Transverse colon (tissue), 4 donors: ENCODE measurements around the gene ATOH8. TPM values are rescaled to one million over a fixed set of nuclear protein-coding genes. Genes with fewer than 3 reads are reported as not detected.

Experiments used
- DNase-seq: peaks from one replicate; pipeline ENCODE4 v3.0.0-alpha.2; 2019
- H3K27ac ChIP-seq, 4 donors: fragments of 200-600 bp; sonication (generic); 2 replicates each; pipeline ENCODE4 v1.5.1; 2016 to 2018; ENCODE audit warnings: inconsistent platforms in 4 of 4
- H3K27me3 ChIP-seq: fragments of 200-600 bp; sonication (generic); 2 replicates; pipeline ENCODE4 v1.5.1; 2017; ENCODE audit warnings: inconsistent platforms
- H3K36me3 ChIP-seq, 4 donors: fragments of 200-600 bp; sonication (generic); 2 replicates each; pipeline ENCODE4 v1.5.1; 2017 to 2019; ENCODE audit warnings: inconsistent platforms in 4 of 4
- H3K4me1 ChIP-seq, 4 donors: fragments of 200-600 bp; sonication (generic); 2 replicates each; pipeline ENCODE4 v1.5.1; 2017 to 2020; ENCODE audit warnings: inconsistent platforms in 4 of 4
- H3K4me3 ChIP-seq, 4 donors: fragments of 200-600 bp; sonication (generic); 1 replicate in 1 of 4; 2 replicates in 3 of 4; pipeline versions ENCODE4 v1.5.1 to v1.6.1; 2017 to 2019; ENCODE audit warnings: inconsistent platforms in 4 of 4
- H3K9me3 ChIP-seq, 2 donors: fragments of 200-600 bp; sonication (generic); 2 replicates each; pipeline ENCODE4 v1.5.1; 2017 to 2019; ENCODE audit warnings: inconsistent platforms in 2 of 2
- CTCF ChIP-seq, 5 experiments: fragments of 200-600 bp in 3 of 5; fragments of 450-650 bp in 2 of 5; sonication (generic) in 3 of 5; IDR thresholded peaks; 1 replicate in 2 of 5; 2 replicates in 3 of 5; pipeline ENCODE4 v1.5.1; 2016 to 2017; ENCODE audit warnings: antibody characterized with exemption in 5 of 5, inconsistent platforms in 3 of 5, mild to moderate bottlenecking in 2 of 5, moderate library complexity in 1 of 5
- EP300 ChIP-seq: sonication (generic); formaldehyde crosslinking; IDR thresholded peaks from one replicate; pipeline ENCODE4 v1.6.1; 2017; ENCODE audit warnings: antibody characterized with exemption, low read depth
- POLR2A ChIP-seq: fragments of 450-650 bp; IDR thresholded peaks from one replicate; pipeline ENCODE4 v1.6.1; 2016; ENCODE audit warnings: antibody characterized with exemption, mild to moderate bottlenecking, moderate library complexity
- POLR2AphosphoS5 ChIP-seq, 3 donors: sonication (generic); formaldehyde crosslinking; IDR thresholded peaks; one replicate each; pipeline ENCODE4 v1.6.1; 2016; ENCODE audit warnings: antibody characterized with exemption in 3 of 3
- WGBS, 2 donors: methylation state at CpG; one replicate each; pipeline ENCODE4 v1.1.5; 2018; ENCODE audit warnings: low coverage in 1 of 2; 5-methylcytosine and 5-hydroxymethylcytosine counted together
- in situ Hi-C, 4 donors: fragments of 200-750 bp; cut with MboI; loops; one replicate each; pipeline versions ENCODE4 v1.15.0 to v1.15.1; 2017; ENCODE audit warnings: low sequenced_read_pairs in 3 of 4, low pct_ligation_motif_present in 1 of 4, low pct_unique_long_range_greater_than_20kb in 1 of 4
- intact Hi-C: fragments of 100-400 bp; cut with DNase I; formaldehyde crosslinking; loops from one replicate; pipeline ENCODE4 v1.15.1; 2023; ENCODE audit warnings: low total_unique reads
- total RNA-seq, 4 donors: library from RNA; depleted of rRNA; stranded (reverse); fragments of >200 nt; gene quantifications; one replicate each; pipeline ENCODE4 v1.1.0, GENCODE V29; 2016

ATOH8 gene
- 10 to 100 TPM in 3 of 4 donors, 1 to 10 TPM in 1; 7.4 to 32.6 (median 14.4) TPM for total RNA-seq

GRCh38 chr2:85753525-85754312 is at the start of gene ATOH8:
Gene ATOH8, plus strand, starts transcription at chr2:85753991. Its CDS starts 199 bp downstream, at chr2:85754190.
- intact Hi-C loops, result loop anchor here (1.0 to 5.0 kb wide), 2 partner anchors 19 to 44 kb away; no protein-coding TSS in a partner anchor
- H3K4me3 ChIP-seq, result peak within 1 kb of the TSS; percentile 51 to 63 (median 60)
- no peaks in the 10 kb centered on the region for H3K9me3 ChIP-seq
- H3K27ac ChIP-seq, result peak within 1 kb of the TSS; percentile 70 to 82 (median 78)
- H3K4me1 ChIP-seq, result peaks cover 27 to 66% (median 48%) of the 10 kb centered on the region in 4 donors
- in situ Hi-C loops, result no loop called here
- peaks cover 40% of the 10 kb centered on the region for H3K27me3 ChIP-seq
- no peaks in the 10 kb centered on the region for H3K36me3 ChIP-seq
- 2% methylated on average over 78 of the region's 81 CpGs; no CpG with 5 or more reads in 1 of the 2 donors for WGBS, 2 donors
- TF ChIP-seq POLR2A (peak; percentile 23), CTCF (IDR thresholded peaks at IDR 0.05) (no peak)
- peak; percentile 68 for DNase-seq

DNA sequence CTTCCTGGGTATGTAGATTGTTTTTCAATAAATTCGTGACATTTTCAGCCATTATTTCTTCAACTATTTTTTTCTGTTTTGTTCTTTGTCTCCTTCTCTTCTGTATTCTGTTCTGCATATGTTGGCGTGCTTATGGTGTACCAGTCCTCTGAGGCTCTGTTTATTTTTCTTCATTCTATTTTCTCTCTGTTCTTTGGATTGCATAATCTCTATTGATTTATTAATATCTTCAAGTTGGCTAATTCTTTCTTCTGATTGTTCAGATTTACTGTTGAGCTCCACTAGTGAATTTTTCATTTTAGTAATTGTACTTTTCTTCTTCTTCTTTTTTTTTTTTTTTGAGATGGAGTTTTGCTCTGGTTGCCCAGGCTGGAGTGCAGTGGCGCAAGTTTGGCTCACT is 49.8 kb upstream of the ATOH8 start:
- peak overlapping the region in 1 of 4 donors; percentile 16 for H3K27ac ChIP-seq
- H3K9me3 ChIP-seq, result no peaks in the 10 kb centered on the region
- H3K4me3 ChIP-seq, result no peak overlapping the region
- in situ Hi-C loops (no loop called here), intact Hi-C loops (no loop called here)
- DNase-seq, result no peak
- no peaks in the 10 kb centered on the region for H3K27me3 ChIP-seq
- no peaks in the 10 kb centered on the region for H3K36me3 ChIP-seq
- TF ChIP-seq POLR2A, result no peak
- no peak for TF ChIP-seq EP300
- TF ChIP-seq CTCF (IDR thresholded peaks at IDR 0.05), result no peak
- TF ChIP-seq POLR2AphosphoS5 (IDR thresholded peaks at IDR 0.05), result no peak
- WGBS, 2 donors, result 78 to 91% methylated on average over 2 to 3 of the region's 3 CpGs
- peaks cover 0 to 28% (median 3%) of the 10 kb centered on the region in 4 donors for H3K4me1 ChIP-seq

- WGBS, 2 donors, result 65 to 77% methylated on average over 5 to 8 of the region's 8 CpGs
- no peak overlapping the region for H3K4me3 ChIP-seq
- DNase-seq, result no peak
- H3K27ac ChIP-seq, result peak overlapping the region; percentile 51 to 65 (median 61)
- H3K4me1 ChIP-seq, result peaks cover 0 to 31% (median 4%) of the 10 kb centered on the region in 4 donors
- H3K27me3 ChIP-seq, result no peaks in the 10 kb centered on the region
- in situ Hi-C loops (no loop called here), intact Hi-C loops (no loop called here)
- no peak for TF ChIP-seq EP300
- H3K36me3 ChIP-seq, result no peaks in the 10 kb centered on the region
- no peaks in the 10 kb centered on the region for H3K9me3 ChIP-seq
Measured at GRCh38 chr2:85704800-85705679, 48.8 kb upstream of the ATOH8 start.

DNA sequence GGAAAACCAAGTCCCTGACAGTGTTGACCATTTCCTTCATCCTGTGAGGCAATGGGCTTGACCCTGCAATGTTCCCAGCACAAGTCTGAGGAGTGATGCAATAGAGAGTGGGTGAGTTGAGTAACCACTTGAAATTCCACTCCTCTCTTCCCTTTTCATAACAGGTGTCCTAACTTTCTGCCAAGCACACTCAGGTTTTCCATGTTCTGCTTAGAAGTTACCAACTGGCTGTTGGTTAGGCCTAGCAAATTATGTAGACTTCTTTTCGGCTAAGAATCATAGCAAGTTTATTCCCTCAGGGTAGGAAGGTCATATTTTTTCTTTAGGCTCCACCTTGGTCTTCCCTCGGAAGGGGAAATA is 48.1 kb upstream of the ATOH8 start:
- Histone ChIP-seq H3K27me3 (no peaks in the 10 kb centered on the region), H3K4me1 (peaks cover 0 to 38% (median 6%) of the 10 kb centered on the region in 4 donors)

More for the DNA sequence above, 48.1 kb upstream of the ATOH8 start:
- TF ChIP-seq EP300 (peak; percentile 81), POLR2AphosphoS5 (IDR thresholded peaks at IDR 0.05) (peak; percentile 76 to 87 (median 81)), CTCF (IDR thresholded peaks at IDR 0.05) (no peak)
- intact Hi-C loops (no loop called here), in situ Hi-C loops (no loop called here)
- Histone ChIP-seq H3K4me3 (no peak overlapping the region), H3K36me3 (no peaks in the 10 kb centered on the region), H3K27ac (peak overlapping the region; percentile 44 to 71 (median 62)), H3K9me3 (no peaks in the 10 kb centered on the region)
- WGBS, 2 donors, result 85 to 89% methylated on average over 2 of the region's 2 CpGs
- peak; percentile 28 for DNase-seq
